Fibroblast of mammary gland (primary cell): Measurements from ENCODE around the gene KRTAP2-3.
A peak's percentile ranks its signal among the peaks of the same experiment; 100 is the strongest.
"Not testable (repeated sequence)": the region's sequence is repeated elsewhere in the genome, so short reads cannot be mapped to it uniquely, and the experiment has no call there.

Experiments
- DNase-seq: peaks from one replicate; pipeline ENCODE4 v3.0.0-alpha.2; 2010; ENCODE audit warnings: low read depth
- H3K4me3 ChIP-seq: 2 replicates; pipeline ENCODE4 v1.5.1; 2011; ENCODE audit warnings: low read depth, mild to moderate bottlenecking, low read length, moderate library complexity; ENCODE audit not compliant: control insufficient read depth
- TF ChIP-seq, protein P1 (sequence below): conservative IDR thresholded peaks from 2 replicates; pipeline ENCODE4 v1.5.1; 2011; ENCODE audit warnings: low read depth, low read length, inconsistent platforms; ENCODE audit not compliant: control insufficient read depth, insufficient read depth

Gene KRTAP2-3

DNA sequence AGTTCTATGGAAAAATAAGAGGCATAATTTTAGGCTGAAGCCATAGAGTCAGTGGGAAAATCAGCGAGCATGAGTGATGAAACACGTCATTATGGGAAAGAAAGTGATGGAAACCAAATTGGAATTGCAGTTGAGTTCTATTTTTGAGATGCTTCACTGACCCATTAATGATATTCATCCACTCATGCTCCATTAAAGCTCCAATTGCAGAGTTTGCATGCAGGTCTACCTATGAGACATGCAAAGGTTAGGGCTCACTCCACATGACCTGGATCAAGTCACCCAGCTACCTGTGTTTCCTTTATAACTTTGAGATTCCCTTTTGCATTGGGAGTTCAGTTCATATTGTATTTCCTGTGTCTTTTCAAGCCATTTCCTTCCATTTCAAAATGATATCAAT, 13.8 kb upstream of the KRTAP2-3 start:
- no peak overlapping the region for H3K4me3 ChIP-seq
- no peak for DNase-seq
- TF ChIP-seq, protein P1, sequence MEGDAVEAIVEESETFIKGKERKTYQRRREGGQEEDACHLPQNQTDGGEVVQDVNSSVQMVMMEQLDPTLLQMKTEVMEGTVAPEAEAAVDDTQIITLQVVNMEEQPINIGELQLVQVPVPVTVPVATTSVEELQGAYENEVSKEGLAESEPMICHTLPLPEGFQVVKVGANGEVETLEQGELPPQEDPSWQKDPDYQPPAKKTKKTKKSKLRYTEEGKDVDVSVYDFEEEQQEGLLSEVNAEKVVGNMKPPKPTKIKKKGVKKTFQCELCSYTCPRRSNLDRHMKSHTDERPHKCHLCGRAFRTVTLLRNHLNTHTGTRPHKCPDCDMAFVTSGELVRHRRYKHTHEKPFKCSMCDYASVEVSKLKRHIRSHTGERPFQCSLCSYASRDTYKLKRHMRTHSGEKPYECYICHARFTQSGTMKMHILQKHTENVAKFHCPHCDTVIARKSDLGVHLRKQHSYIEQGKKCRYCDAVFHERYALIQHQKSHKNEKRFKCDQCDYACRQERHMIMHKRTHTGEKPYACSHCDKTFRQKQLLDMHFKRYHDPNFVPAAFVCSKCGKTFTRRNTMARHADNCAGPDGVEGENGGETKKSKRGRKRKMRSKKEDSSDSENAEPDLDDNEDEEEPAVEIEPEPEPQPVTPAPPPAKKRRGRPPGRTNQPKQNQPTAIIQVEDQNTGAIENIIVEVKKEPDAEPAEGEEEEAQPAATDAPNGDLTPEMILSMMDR = no peak

DNA sequence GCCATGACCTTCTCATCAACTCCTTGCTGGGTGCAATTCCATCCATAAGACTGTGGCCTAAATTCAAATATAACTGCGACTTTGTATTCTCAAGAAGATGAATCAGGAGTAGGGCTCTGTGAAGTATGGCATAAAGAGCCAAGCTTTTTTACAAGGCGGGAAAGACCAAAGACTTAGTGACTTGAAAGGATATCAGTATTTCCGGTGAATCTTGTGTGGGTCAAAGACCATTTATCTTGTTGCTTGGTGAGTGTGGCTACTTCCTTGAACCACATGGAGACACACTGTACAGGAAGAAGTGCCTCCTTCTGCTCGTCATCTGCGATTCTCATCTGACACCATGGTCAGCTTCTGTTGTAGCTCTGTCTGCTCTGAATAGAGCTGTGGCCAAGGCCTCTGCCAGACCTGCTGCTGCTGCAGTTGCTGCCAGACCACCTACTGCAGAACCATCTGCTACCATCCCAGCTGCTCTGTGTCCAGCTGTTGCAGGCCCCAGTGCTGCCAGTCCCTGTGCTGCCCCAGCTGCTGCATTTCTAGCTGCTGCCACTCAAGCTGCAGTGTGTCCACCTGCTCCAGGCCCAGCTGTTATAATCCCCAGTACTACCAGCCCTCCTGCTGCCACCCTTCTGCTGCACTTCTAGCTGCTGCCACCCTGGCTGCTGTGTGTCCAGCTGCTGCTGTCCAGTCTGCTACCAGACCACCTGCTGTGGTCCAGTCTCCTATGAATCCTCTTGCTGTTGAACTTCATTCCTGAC, 11.9 kb upstream of the KRTAP2-3 start:
- TF ChIP-seq, protein P1 = no peak
- H3K4me3 ChIP-seq = no peak overlapping the region
- DNase-seq = no peak

DNA sequence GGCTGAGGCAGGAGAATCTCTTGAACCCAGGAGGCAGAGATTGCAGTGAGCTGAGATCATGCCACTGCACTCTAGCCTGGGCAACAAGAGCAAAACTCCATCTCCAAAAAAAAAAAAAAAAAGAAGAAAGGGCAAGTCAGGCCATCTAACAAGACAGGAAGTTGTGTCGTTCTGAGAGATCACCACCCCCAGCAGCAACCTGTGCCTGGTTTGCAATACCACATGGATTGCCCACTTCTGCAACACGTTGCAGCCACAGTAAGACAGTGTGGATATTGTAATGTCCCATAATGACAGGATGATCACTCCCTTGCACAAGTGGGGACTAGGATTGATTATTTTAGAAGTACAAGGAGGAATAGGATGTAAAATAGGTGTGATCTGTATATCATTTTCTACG, 9.1 kb upstream of the KRTAP2-3 start:
- H3K4me3 ChIP-seq = no peak overlapping the region
- TF ChIP-seq, protein P1 = no peak
- no peak for DNase-seq

DNA sequence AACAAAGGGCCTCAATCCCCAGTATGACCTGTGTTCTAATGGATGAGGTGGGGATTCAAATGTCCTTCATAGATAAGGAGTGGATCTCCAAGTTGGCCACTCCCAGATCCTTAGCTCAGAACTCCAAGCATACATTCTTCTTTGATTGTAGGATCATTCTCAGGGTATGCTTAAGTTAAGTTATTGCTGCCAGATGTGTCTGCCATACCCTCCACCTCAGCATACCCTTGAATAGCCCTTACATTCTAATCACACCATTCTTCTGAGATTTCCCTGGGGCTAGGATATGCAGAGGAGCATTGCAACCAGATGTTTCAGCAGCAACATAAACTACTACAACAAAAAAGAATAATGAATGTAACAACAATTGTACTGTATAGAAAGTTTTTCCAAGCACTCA, 7.4 kb upstream of the KRTAP2-3 start:
- peak; percentile 34 for DNase-seq
- no peak overlapping the region for H3K4me3 ChIP-seq
- TF ChIP-seq, protein P1 = no peak

DNA sequence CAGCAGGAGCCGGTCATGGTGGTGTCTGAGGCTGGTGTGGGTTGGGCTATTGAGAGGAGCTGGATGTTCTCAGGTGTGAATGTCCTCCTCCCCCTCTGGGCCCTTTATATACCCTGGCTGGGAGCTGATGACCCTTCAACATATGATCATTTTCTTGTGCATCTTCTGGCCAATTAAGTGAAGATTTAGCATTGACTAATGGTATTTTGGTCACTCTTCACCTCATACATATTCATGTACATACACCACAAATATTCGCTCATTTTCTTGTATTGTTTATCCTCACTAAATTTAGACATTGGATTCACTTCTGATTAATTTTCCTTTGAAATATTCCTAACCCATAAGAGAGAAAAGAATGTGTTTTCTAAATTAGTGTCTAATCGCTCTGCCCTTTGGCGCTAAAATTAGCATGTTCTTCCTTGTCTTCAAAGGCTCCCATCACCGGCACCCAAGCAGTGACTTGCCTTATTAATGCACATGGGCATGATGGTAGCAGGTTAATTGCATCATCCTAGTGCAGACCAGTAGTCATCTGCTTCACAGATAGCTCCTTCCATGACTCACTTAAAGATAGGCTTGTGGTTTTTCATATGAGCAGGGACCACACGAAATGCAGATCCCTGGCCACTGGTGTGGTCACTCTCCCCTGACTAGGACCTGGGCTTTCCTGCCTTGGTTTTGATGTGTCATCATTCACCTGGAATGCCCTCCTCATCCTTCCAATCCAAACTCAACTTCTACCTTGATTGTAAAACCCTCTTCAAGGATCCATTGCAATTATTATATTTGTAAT, 6.1 kb upstream of the KRTAP2-3 start, which contains the start of gene KRTAP2-4:
Gene KRTAP2-4, minus strand, starts transcription at position 51 of the 796 bp plus-strand sequence. Its CDS starts 34 bp downstream, at position 17.
- no peak within 1 kb of the TSS for H3K4me3 ChIP-seq
- TF ChIP-seq, protein P1 = no peak
- peak; percentile 91 for DNase-seq

DNA sequence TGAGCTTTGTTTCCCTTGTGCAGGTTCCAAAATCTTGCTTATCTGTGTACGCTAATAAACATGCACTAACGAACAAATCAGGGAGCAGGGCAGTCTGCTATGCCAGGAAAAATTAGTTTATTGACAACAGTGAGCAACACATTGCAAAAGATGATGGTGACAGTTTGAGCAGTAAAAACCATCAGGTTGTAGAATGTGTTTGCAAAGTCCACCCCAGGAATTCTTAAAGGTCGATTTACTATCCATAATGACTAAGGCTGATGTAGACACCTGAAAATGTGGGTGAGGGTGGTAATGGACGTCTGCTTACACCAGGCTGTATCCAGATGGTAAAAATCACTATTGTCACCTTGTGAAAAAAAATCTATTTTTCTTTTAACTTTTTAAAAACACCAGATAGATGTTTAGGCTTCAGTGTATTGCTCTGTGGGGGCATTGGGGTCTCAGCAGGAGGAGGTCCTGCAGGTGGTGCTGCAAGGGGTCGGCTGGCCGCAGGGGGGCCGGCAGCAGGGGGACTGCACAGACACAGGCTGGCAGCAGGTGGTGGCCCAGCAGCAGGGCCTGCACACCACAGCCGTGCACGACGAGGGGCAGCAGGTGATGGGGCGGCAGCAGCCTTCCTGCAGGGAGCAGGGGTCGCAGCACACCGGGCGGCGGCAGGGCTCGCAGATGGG, 5.2 kb upstream of the KRTAP2-3 start:
- H3K4me3 ChIP-seq, DNase-seq: not testable (repeated sequence)

DNA sequence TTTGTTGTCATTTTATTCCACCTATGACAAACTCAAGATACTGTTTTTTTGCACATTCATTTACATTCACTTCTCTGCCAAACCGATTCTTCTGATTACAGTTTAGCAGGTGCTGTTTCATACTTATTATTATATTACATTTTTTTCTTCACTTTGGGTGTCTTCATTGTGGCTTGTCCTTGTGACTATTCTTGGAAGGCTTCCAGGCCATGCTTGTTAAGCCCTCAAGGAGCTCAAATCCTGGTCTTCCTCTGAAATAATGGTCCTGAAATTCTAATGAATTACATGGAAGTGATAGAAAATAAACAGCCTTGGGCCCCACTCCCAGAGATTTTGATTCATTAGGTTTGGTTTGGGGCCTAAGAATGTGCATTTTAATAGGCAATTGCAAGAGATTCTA, 4.4 kb upstream of the KRTAP2-3 start:
- TF ChIP-seq, protein P1 = no peak
- DNase-seq = no peak
- no peak overlapping the region for H3K4me3 ChIP-seq
